IPS-18c (cell line): ENCODE measurements around the gene EFHC2.
"Not testable (repeated sequence)": the region's sequence is repeated elsewhere in the genome, so short reads cannot be mapped to it uniquely, and the experiment has no call there.

Source experiments
- H3K4me3 ChIP-seq: 2 replicates; pipeline ENCODE4 v1.7.0; 2013; ENCODE audit warnings: low read depth, mild to moderate bottlenecking, low read length, moderate library complexity; ENCODE audit not compliant: insufficient read depth
- H3K9me3 ChIP-seq: one replicate; pipeline ENCODE4 v1.6.1; 2013; ENCODE audit warnings: mild to moderate bottlenecking, low read length, moderate library complexity; ENCODE audit not compliant: control insufficient read depth, insufficient read depth

Gene EFHC2

GRCh38 chrX:44203791-44204190, 139.7 kb downstream of the EFHC2 start:
- H3K4me3 ChIP-seq: no peak overlapping the region
- peaks cover 2% of the 10 kb centered on the region for H3K9me3 ChIP-seq

GRCh38 chrX:44202596-44202995, 140.9 kb downstream of the EFHC2 start:
- no peak overlapping the region for H3K4me3 ChIP-seq
- H3K9me3 ChIP-seq: peaks cover 2% of the 10 kb centered on the region

GRCh38 chrX:44189116-44189515, 154.4 kb downstream of the EFHC2 start:
- H3K9me3 ChIP-seq: no peaks in the 10 kb centered on the region
- H3K4me3 ChIP-seq: no peak overlapping the region

GRCh38 chrX:44187915-44188314, 155.6 kb downstream of the EFHC2 start:
- not testable (repeated sequence) for H3K4me3 ChIP-seq, H3K9me3 ChIP-seq

- H3K9me3 ChIP-seq: peaks cover 10% of the 10 kb centered on the region
- H3K4me3 ChIP-seq: no peak overlapping the region
Measured at GRCh38 chrX:44183329-44183728, 160.1 kb downstream of the EFHC2 start.

- H3K4me3 ChIP-seq: no peak overlapping the region
- peaks cover 6% of the 10 kb centered on the region for H3K9me3 ChIP-seq
Measured at GRCh38 chrX:44178274-44179053, 165.0 kb downstream of the EFHC2 start.

- no peak overlapping the region for H3K4me3 ChIP-seq
- peaks cover 9% of the 10 kb centered on the region for H3K9me3 ChIP-seq
Measured at GRCh38 chrX:44175455-44175854, 168.0 kb downstream of the EFHC2 start.

- no peak overlapping the region for H3K4me3 ChIP-seq
- H3K9me3 ChIP-seq: peaks cover 5% of the 10 kb centered on the region
Measured at GRCh38 chrX:44174061-44174460, 169.4 kb downstream of the EFHC2 start.

GRCh38 chrX:44173219-44173618, 170.3 kb downstream of the EFHC2 start:
- peaks cover 5% of the 10 kb centered on the region for H3K9me3 ChIP-seq
- H3K4me3 ChIP-seq: no peak overlapping the region

- peaks cover 11% of the 10 kb centered on the region for H3K9me3 ChIP-seq
- no peak overlapping the region for H3K4me3 ChIP-seq
Measured at GRCh38 chrX:44167116-44167515, 176.4 kb downstream of the EFHC2 start.

GRCh38 chrX:44162964-44163475, 180.5 kb downstream of the EFHC2 start:
- H3K4me3 ChIP-seq: no peak overlapping the region
- H3K9me3 ChIP-seq: peaks cover 8% of the 10 kb centered on the region

- Histone ChIP-seq H3K4me3 (no peak overlapping the region), H3K9me3 (peaks cover 3% of the 10 kb centered on the region)
Measured at GRCh38 chrX:44157858-44158257, 185.6 kb downstream of the EFHC2 start.

GRCh38 chrX:44157283-44157682, 186.2 kb downstream of the EFHC2 start:
- Histone ChIP-seq H3K9me3 (no peaks in the 10 kb centered on the region), H3K4me3 (no peak overlapping the region)

GRCh38 chrX:44156726-44157125, 186.7 kb downstream of the EFHC2 start:
- H3K4me3 ChIP-seq: no peak overlapping the region

GRCh38 chrX:44155126-44155525, 188.3 kb downstream of the EFHC2 start:
- peaks cover 2% of the 10 kb centered on the region for H3K9me3 ChIP-seq
- no peak overlapping the region for H3K4me3 ChIP-seq

More at GRCh38 chrX:44156726-44157125, 186.7 kb downstream of the EFHC2 start:
- H3K9me3 ChIP-seq: no peaks in the 10 kb centered on the region

GRCh38 chrX:44152852-44153251, 190.6 kb downstream of the EFHC2 start:
- Histone ChIP-seq H3K9me3 (peaks cover 4% of the 10 kb centered on the region), H3K4me3 (no peak overlapping the region)

GRCh38 chrX:44147130-44147529, 196.3 kb downstream of the EFHC2 start:
- no peak overlapping the region for H3K4me3 ChIP-seq
- H3K9me3 ChIP-seq: peaks cover 8% of the 10 kb centered on the region

GRCh38 chrX:44144177-44144945, 199.1 kb downstream of the EFHC2 start:
- H3K9me3 ChIP-seq: peaks cover 4% of the 10 kb centered on the region
- H3K4me3 ChIP-seq: no peak overlapping the region
